HG02763 (cell line): ENCODE data around the gene TAF8.
"Not testable (repeated sequence)": the region's sequence is repeated elsewhere in the genome, so short reads cannot be mapped to it uniquely, and the experiment has no call there.

Experiments
- ATAC-seq: cut with Tn5 transposase; IDR thresholded peaks from one replicate; pipeline ENCODE4 v1.9.1; 2021; ENCODE audit warnings: mild to moderate bottlenecking, moderate library complexity; ENCODE audit not compliant: unreplicated experiment

Gene TAF8

GRCh38 chr6:42050297-42051267, at the start of gene TAF8:
TAF8 (plus strand) TSS chr6:42050524; CDS start chr6:42050542, 18 bp downstream.
- peak; percentile 73 for ATAC-seq

DNA sequence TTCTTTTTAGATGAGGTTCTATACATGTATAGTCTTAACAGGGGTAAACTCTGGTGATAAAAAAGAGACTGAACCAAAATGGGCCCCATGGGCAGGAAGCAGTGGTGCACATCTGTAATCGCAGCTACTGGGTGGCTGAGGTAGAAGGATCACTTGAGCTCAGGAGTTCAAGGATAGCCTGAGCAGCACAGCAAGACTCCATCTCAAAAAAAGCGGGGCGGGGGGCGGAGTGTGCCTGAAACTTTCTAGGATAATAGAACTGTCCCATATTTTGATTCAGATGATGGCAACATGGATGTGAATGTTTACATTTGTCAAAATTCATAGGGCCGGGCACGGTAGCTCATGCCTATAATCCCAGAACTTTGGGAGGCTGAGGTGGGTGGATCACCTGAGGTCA, 48.8 kb upstream of the TAF8 start:
- ATAC-seq = no peak

DNA sequence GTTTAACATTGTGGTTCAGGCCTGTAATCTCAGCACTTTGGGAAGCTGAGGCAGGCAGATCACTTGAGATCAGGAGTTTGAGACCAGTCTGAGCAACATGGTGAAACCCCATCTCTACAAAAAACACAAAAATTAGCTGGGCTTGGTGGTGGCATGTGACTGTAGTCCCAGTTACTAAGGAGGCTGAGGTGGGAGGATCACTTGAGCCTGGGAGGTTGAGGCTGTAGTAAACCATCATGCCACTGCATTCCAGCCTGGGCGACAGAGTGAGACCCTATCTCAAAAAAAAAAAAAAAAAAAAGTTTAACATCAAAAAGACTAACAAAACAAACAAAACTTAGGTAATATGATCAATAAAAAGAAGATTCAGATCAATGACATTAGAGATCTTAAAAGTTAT, 46.7 kb upstream of the TAF8 start:
- not testable (repeated sequence) for ATAC-seq

DNA sequence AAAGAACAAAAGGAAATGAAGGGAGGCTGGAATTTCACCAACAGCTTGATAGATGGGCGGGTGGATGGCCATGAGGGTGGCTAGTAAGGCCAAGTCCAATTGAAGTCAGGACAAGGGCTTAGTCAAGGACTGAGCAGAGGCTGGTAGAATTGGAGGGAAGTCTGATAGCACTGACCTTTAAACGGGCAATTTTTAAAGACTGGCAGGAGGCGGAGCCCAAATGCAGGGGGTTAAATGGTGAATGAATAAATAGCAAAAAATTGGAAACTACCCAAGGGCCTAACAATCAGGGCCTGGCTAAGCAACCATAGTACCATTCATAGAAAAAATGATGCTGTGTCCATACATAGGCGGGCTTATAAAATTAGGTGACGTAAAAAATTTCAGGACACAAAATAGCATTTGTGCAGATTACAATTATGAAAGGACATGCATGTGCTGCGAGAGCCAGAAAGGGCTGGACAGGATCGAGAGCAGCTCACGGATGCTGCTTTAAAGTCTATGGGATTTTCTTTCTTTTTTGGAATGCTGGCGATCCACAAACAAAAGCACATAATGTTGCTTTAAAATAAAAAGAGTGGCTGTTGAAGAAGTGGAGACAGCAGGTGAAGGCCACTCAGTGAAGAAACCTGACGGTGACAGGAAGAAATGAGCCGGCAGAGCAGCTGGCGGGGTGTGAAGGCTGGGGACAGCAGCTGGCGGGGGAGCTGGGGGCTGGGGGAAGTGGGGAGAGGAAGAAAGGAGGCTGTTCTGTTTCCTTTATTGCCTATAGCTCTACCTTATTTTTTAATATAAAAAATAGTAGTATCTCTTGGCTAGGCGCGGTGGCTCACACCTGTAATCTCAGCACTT, 42.8 kb upstream of the TAF8 start:
- no peak for ATAC-seq

- ATAC-seq = not testable (repeated sequence)
These were observed 42.2 kb upstream of the TAF8 start for GRCh38 chr6:42008138-42008528.

GRCh38 chr6:42009844-42010184, 40.5 kb upstream of the TAF8 start:
- no peak for ATAC-seq

DNA sequence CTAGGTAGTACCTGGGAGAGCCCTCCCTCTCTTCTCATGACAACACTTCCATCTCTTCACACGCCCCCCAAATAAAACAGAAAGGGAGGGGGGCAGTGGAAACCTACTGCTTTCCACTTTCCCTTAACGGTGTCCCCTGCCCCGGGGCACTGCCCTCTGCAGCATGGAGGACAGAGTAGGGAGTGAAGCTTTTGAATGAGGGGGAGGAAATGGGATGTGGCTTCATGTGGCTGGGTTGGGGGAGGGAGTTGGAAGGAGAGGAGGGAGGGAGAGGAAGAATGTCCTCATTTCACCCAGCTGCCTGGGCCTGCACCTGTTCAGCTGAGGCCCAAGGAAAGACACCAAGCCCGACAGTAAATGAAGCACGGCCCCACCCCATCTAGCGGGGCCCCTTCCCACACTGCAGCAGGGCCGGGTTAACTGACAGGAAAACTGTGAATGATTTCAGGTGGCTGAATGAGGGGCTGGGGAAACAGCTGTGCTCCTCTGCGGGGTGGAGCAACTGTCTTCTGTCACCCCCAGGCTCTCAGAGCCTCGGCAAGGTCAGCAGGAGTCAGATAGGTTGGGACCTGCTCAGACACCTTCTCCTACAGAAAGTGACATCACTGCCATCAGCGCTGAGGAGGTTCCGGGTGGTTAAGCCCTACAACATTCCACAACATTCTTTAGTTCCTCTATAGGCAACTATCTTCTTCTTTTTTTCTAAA, 40.0 kb upstream of the TAF8 start:
- ATAC-seq = no peak

DNA sequence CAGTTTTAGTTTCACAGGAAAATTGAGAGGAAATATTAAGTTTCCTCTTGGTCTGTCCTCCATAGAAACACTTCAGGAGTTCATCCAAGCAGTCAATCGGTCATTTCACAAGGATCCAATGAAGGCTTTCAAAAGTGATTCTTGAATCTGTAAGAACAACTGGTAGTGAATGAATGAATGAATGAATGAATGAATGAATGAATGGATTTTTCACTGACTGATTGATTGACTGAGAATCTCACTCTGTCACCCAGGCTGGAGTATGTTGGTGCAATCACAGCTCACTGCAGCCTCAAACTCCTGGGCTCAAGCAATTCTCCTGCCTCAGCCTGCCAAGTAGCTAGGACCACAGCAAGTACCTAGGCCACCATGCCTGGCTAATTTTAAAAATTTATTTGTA, 39.4 kb upstream of the TAF8 start:
- no peak for ATAC-seq

GRCh38 chr6:42012501-42013133, 37.7 kb upstream of the TAF8 start:
- no peak for ATAC-seq

DNA sequence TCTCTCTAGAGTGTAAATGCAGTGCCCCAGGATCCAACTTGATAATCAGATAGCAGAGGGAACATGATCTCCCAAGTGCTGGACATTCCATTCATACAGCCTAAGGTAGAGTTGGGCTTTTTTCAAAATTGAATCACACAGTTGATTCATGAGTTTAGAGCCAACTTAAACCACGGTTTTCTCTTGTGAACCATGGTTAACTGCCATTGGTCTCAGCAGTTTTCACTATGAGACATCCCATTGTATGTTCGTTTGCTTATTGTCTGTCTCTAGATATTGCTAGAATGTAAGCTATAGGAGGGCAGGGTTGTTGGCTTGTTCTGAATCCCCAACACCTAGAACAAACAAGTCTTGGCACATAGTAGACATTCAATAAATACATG, 37.2 kb upstream of the TAF8 start:
- ATAC-seq = no peak

GRCh38 chr6:42017021-42017643, 33.2 kb upstream of the TAF8 start:
- no peak for ATAC-seq

- ATAC-seq = no peak
These were observed 29.4 kb upstream of the TAF8 start for GRCh38 chr6:42020967-42021366.

DNA sequence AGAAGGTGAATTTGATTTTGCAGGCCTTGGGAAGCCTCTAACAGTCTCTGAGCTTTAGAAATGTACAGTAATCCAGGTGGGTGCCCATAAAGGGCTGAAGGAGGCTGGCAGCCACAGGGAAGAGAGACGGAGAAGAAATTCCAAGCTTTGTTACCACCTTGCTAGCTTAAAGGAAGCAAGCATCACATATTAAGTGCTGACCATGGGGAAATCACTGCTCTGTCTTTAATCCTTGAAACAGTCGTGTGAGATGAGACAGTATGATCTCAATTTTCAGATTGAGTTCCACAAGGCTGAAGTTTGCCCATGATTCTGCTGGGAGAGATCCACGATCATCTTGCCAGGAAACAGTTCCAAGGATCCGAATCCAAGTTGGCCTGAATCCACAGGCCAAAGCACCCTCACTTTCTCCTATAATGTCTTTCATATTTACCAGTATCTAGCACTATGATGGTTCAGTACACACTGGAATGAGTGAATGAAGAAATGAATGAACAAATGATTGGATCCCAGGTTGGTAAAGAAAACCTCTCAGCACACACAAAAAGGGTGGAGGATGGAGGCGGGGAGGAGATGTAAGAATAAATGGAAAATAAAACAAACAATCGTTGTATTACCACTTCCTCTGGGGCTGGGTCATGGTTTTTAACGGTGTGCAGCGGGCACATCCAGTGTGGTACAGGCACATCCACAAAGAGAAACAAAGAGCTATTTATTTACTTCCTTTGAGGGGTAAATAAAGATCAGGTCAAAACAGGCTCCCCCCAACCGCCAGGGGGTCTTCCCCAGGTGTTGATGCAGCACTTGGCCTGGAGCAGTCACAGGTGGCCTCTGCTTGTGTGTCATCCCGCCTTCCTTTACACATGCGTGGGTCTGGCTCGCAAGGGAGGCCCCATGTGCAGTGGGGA, 28.2 kb upstream of the TAF8 start:
- ATAC-seq = peak; percentile 46

DNA sequence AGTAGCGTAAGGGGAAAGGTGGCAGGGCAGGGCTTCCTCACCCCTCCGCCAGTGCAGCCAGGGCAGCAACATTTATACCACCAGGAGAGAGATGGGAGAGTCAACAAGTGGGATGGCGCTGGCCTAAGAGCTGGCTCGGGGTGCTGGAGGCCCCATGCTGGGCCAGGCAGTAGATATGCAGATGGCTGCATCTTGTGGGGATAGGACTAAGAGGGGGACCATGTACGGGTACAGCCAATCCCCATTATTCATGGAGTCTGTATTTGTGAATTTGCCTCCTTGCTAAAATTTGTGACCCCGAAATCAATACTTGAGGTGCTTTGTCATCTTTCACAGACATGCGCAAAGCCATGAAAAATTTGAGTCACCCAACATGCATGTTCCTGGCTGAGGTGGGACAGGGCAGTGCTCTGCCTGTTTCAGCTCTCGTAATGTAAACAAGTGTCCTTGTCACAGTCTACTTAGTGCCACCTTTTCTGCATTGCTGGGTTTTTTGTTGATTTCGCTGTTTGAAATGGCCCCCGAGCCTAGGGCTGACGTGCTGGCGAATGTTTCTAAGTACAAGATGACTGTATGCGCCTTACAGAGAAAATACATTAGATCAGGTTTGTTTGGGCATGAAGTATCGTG, 27.5 kb upstream of the TAF8 start:
- ATAC-seq = peak; percentile 7

- peak; percentile 57 for ATAC-seq
These were observed 25.1 kb upstream of the TAF8 start for GRCh38 chr6:42025066-42025844.

GRCh38 chr6:42025845-42026243, 24.5 kb upstream of the TAF8 start:
- no peak for ATAC-seq

DNA sequence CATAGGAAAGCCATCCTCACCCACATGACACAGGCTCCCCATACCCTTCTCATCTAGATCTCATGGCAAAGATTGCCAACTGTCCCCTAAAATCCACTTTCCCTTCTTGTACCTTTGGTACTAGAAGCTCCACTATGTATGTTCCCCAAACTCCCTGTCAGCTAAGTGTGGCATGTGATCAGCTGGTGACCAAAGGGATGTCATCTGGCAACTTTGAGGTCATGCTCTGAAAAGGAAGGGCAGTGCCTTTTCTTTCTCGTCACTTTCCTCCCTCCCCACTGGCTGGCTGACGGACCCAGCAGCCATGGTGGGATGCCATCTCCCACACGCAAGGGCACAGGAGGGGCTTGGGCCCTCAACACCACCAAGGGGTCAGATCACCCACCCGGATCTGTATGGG, 23.8 kb upstream of the TAF8 start:
- ATAC-seq = no peak
